Measurements from ENCODE around the gene YAE1. TPM values are rescaled to one million over a fixed set of nuclear protein-coding genes. Genes with fewer than 3 reads are reported as not detected.

Gene YAE1
- total RNA-seq, 1 experiment from 2014 or later = 21.9 TPM

GRCh38 chr7:39539816-39540215 lies 26.4 kb upstream of the YAE1 start (continued):
- TF ChIP-seq, protein P1, sequence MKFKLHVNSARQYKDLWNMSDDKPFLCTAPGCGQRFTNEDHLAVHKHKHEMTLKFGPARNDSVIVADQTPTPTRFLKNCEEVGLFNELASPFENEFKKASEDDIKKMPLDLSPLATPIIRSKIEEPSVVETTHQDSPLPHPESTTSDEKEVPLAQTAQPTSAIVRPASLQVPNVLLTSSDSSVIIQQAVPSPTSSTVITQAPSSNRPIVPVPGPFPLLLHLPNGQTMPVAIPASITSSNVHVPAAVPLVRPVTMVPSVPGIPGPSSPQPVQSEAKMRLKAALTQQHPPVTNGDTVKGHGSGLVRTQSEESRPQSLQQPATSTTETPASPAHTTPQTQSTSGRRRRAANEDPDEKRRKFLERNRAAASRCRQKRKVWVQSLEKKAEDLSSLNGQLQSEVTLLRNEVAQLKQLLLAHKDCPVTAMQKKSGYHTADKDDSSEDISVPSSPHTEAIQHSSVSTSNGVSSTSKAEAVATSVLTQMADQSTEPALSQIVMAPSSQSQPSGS (CRISPR knock-in tag; IDR thresholded peaks at IDR 0.05; ENCODE audit: borderline replicate concordance, low read depth) = no peak
- TF ChIP-seq, protein P2, sequence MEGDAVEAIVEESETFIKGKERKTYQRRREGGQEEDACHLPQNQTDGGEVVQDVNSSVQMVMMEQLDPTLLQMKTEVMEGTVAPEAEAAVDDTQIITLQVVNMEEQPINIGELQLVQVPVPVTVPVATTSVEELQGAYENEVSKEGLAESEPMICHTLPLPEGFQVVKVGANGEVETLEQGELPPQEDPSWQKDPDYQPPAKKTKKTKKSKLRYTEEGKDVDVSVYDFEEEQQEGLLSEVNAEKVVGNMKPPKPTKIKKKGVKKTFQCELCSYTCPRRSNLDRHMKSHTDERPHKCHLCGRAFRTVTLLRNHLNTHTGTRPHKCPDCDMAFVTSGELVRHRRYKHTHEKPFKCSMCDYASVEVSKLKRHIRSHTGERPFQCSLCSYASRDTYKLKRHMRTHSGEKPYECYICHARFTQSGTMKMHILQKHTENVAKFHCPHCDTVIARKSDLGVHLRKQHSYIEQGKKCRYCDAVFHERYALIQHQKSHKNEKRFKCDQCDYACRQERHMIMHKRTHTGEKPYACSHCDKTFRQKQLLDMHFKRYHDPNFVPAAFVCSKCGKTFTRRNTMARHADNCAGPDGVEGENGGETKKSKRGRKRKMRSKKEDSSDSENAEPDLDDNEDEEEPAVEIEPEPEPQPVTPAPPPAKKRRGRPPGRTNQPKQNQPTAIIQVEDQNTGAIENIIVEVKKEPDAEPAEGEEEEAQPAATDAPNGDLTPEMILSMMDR (IDR thresholded peaks at IDR 0.05) = no peak
- TF ChIP-seq SMAD4 (CRISPR knock-in tag; IDR thresholded peaks at IDR 0.05) = no peak
- no peak for TF ChIP-seq TEAD4 (CRISPR knock-in tag; IDR thresholded peaks at IDR 0.05)
- TF ChIP-seq ATF1 (CRISPR knock-in tag; IDR thresholded peaks at IDR 0.05) = no peak
- TF ChIP-seq FOXP1 (CRISPR knock-in tag; IDR thresholded peaks at IDR 0.05; ENCODE audit: borderline replicate concordance) = no peak
- TF ChIP-seq NFE2L1 (CRISPR knock-in tag; IDR thresholded peaks at IDR 0.05) = no peak

- peaks cover 18% of the 10 kb centered on the region for H3K4me1 Mint-ChIP-seq
- H3K4me3 Mint-ChIP-seq = no peak overlapping the region
- H3K27ac Mint-ChIP-seq = 0 out of 2 replicates have a peak overlapping the region, but pooled peaks have one; percentile 62
- H3K9me3 Mint-ChIP-seq = 0 out of 2 replicates have a peak, but pooled peaks cover 3% of the 10 kb centered on the region
- ChIA-PET POLR2A (no interaction called here), CTCF (interaction anchor here (0.5 to 1.1 kb wide), 3 partner anchors 202 to 451 kb away, joined by 3 to 5 read pairs (median 3); no protein-coding TSS in a partner anchor)
- DNase-seq (ENCODE audit: low spot score) (no peak), ATAC-seq (peak; percentile 47; the same call in 1 of the 2 replicates)
- no peaks in the 10 kb centered on the region for H3K36me3 Mint-ChIP-seq
- no peak for TF ChIP-seq ERG (CRISPR knock-in tag; IDR thresholded peaks at IDR 0.05)
- TF ChIP-seq ZNF138 (CRISPR knock-in tag; conservative IDR thresholded peaks at IDR 0.05) = no peak
- no peak for TF ChIP-seq FOXK1 (CRISPR knock-in tag; IDR thresholded peaks at IDR 0.05)
- no peak for TF ChIP-seq JUN (CRISPR knock-in tag; IDR thresholded peaks at IDR 0.05)
- TF ChIP-seq, protein P3, sequence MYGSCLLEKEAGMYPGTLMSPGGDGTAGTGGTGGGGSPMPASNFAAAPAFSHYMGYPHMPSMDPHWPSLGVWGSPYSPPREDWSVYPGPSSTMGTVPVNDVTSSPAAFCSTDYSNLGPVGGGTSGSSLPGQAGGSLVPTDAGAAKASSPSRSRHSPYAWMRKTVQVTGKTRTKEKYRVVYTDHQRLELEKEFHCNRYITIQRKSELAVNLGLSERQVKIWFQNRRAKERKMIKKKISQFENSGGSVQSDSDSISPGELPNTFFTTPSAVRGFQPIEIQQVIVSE (CRISPR knock-in tag; IDR thresholded peaks at IDR 0.05; ENCODE audit: borderline replicate concordance) = no peak
- TF ChIP-seq NFATC4 (CRISPR knock-in tag; IDR thresholded peaks at IDR 0.05) = no peak
- TF ChIP-seq, protein P2 (IDR thresholded peaks at IDR 0.05) = no peak
- no peak for TF ChIP-seq TEAD1 (CRISPR knock-in tag; IDR thresholded peaks at IDR 0.05)
- no peak for TF ChIP-seq NFE2L1 (CRISPR knock-in tag; IDR thresholded peaks at IDR 0.05)
- no peak for TF ChIP-seq TCF7 (CRISPR knock-in tag; IDR thresholded peaks at IDR 0.05; ENCODE audit: low read depth)
- no peak for TF ChIP-seq ZNF121 (CRISPR knock-in tag; IDR thresholded peaks at IDR 0.05)
- TF ChIP-seq CBFB (CRISPR knock-in tag; IDR thresholded peaks at IDR 0.05; ENCODE audit: low read depth) = no peak
- H3K27me3 Mint-ChIP-seq (ENCODE audit: low read depth) = no peaks in the 10 kb centered on the region
Measured at GRCh38 chr7:39540320-39540719, 25.9 kb upstream of the YAE1 start.

GRCh38 chr7:39541511-39541910 lies 24.7 kb upstream of the YAE1 start:
- ChIA-PET POLR2A (no interaction called here), CTCF (interaction anchor here (2.6 kb wide), 1 partner anchor 39 kb away, joined by 11 read pairs; no protein-coding TSS in a partner anchor)
- Mint-ChIP-seq H3K27ac (no peak overlapping the region), H3K36me3 (no peaks in the 10 kb centered on the region), H3K4me3 (no peak overlapping the region), H3K9me3 (0 out of 2 replicates have a peak, but pooled peaks cover 3% of the 10 kb centered on the region), H3K4me1 (peaks cover 13% of the 10 kb centered on the region), H3K27me3 (ENCODE audit: low read depth) (no peaks in the 10 kb centered on the region)
- DNase-seq (ENCODE audit: low spot score) (no peak), ATAC-seq (no peak)
- TF ChIP-seq GTF2I (CRISPR knock-in tag; conservative IDR thresholded peaks at IDR 0.05) (no peak), NR3C1 (CRISPR knock-in tag; conservative IDR thresholded peaks at IDR 0.05; ENCODE audit: low read depth) (no peak), ZMAT4 (CRISPR knock-in tag; IDR thresholded peaks at IDR 0.05) (no peak), GABPB1 (CRISPR knock-in tag; IDR thresholded peaks at IDR 0.05) (no peak), ZNF671 (CRISPR knock-in tag; IDR thresholded peaks at IDR 0.05) (no peak), ZBTB43 (CRISPR knock-in tag; IDR thresholded peaks at IDR 0.05) (no peak), MYBL2 (CRISPR knock-in tag; IDR thresholded peaks at IDR 0.05) (no peak), CREM (CRISPR knock-in tag; IDR thresholded peaks at IDR 0.05) (no peak), ZNF219 (CRISPR knock-in tag; IDR thresholded peaks at IDR 0.05; ENCODE audit: borderline replicate concordance) (no peak), ZNF423 (CRISPR knock-in tag; IDR thresholded peaks at IDR 0.05) (no peak), ZNF121 (CRISPR knock-in tag; IDR thresholded peaks at IDR 0.05) (no peak)

Data from WTC11 (cell line).